K562 (cell line): ENCODE data around the gene SPATA31D3.

Experiments
- RBM22 ChIP-seq: fragments of 200-400 bp; formaldehyde crosslinking; IDR thresholded peaks from 2 replicates; pipeline ENCODE4 v1.6.1; 2018; ENCODE audit warnings: low read length, low read depth; ENCODE audit not compliant: poor library complexity, severe bottlenecking
- TF ChIP-seq, protein P1 (sequence below), 3 experiments: IDR thresholded peaks in 2 of 3; conservative IDR thresholded peaks in 1 of 3; 2 replicates each; pipeline ENCODE4 v1.5.1; 2011 to 2012; ENCODE audit warnings: low read length in 3 of 3, mild to moderate bottlenecking in 3 of 3, control low read depth in 2 of 3, improper control_type of control experiment in 1 of 3, inconsistent platforms in 1 of 3, low read depth in 1 of 3, mixed read lengths in 1 of 3, moderate library complexity in 1 of 3; ENCODE audit not compliant: insufficient read depth in 2 of 3

DNA sequence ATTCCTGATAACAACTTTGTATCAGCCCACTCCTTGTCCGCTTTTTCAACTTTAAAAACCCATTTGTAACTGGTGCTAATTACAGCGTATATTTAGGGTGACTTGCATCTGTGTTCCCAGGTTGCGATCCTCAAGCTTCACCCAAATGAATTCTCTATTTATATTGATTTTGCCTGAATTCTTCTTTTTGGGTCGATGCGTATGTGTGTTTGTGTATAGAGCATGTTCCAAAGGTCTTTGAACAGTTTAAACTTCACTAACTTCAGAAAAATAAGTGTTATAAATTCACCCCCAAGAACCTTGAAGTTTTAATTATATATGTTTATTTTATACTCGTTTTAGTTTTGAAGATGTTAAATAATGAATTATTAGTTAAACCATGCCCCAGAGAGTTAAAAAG, 31.2 kb upstream of the SPATA31D3 start:
- TF ChIP-seq, protein P1, sequence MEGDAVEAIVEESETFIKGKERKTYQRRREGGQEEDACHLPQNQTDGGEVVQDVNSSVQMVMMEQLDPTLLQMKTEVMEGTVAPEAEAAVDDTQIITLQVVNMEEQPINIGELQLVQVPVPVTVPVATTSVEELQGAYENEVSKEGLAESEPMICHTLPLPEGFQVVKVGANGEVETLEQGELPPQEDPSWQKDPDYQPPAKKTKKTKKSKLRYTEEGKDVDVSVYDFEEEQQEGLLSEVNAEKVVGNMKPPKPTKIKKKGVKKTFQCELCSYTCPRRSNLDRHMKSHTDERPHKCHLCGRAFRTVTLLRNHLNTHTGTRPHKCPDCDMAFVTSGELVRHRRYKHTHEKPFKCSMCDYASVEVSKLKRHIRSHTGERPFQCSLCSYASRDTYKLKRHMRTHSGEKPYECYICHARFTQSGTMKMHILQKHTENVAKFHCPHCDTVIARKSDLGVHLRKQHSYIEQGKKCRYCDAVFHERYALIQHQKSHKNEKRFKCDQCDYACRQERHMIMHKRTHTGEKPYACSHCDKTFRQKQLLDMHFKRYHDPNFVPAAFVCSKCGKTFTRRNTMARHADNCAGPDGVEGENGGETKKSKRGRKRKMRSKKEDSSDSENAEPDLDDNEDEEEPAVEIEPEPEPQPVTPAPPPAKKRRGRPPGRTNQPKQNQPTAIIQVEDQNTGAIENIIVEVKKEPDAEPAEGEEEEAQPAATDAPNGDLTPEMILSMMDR (IDR thresholded peaks at IDR 0.05 in 2 of 3, conservative IDR thresholded peaks at IDR 0.05 in 1 of 3; ENCODE audit: insufficient read depth in 2 of 3, low read depth in 1 of 3, low read length in 3 of 3): no peak
- no peak for TF ChIP-seq RBM22
